Dendritic cell treated with granulocyte-macrophage colony-stimulating factor and Interleukin-4, amounts not matched to agents 40 ng/mL and 50 ng/mL, for 4 days (primary cell): ENCODE data around the gene FAM227B.

Experiments
- H3K27ac Mint-ChIP-seq: one replicate; pipeline ENCODE4 v1.8.0; 2022; ENCODE audit warnings: mild to moderate bottlenecking, mixed read lengths
- H3K27me3 Mint-ChIP-seq: one replicate; pipeline ENCODE4 v1.8.0; 2022; ENCODE audit warnings: mild to moderate bottlenecking, mixed read lengths
- H3K36me3 Mint-ChIP-seq: one replicate; pipeline ENCODE4 v1.8.0; 2022; ENCODE audit warnings: low read depth, mixed read lengths
- H3K4me1 Mint-ChIP-seq: one replicate; pipeline ENCODE4 v1.8.0; 2022; ENCODE audit warnings: low read depth, mixed read lengths
- H3K4me3 Mint-ChIP-seq: one replicate; pipeline ENCODE4 v1.8.0; 2022; ENCODE audit warnings: mild to moderate bottlenecking, moderate library complexity, mixed read lengths
- H3K9me3 Mint-ChIP-seq: one replicate; pipeline ENCODE4 v1.8.0; 2022; ENCODE audit warnings: mixed read lengths
- intact Hi-C: fragments of 100-400 bp; cut with micrococcal nuclease; formaldehyde crosslinking; loops from one replicate; pipeline ENCODE4 v1.15.0; 2022

FAM227B gene

GRCh38 chr15:49435174-49435573, 185.4 kb downstream of the FAM227B start:
- H3K4me3 Mint-ChIP-seq = no peak overlapping the region
- no peaks in the 10 kb centered on the region for H3K36me3 Mint-ChIP-seq
- no peaks in the 10 kb centered on the region for H3K9me3 Mint-ChIP-seq
- no peaks in the 10 kb centered on the region for H3K27me3 Mint-ChIP-seq
- H3K4me1 Mint-ChIP-seq = peaks cover 17% of the 10 kb centered on the region
- intact Hi-C loops = no loop called here
- no peak overlapping the region for H3K27ac Mint-ChIP-seq

DNA sequence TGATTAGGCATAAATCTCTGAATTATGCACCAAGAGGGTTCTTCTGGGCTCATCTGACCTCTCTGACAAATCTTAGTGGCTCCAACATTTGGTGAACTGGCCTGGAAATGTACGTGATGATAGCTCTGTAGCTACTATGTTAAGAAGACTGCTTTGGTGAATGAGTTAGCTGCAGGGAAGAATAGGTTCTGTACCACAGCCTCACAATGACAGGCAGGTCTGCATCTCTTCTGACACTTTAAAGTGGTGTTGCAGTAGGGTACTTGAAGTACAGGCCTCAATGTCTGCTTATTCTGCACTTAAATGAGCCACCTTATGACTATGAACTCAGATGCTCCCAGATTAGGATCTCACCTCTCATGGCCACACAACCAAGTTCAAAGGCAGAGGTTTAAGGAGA, 190.6 kb downstream of the FAM227B start:
- no peaks in the 10 kb centered on the region for H3K27me3 Mint-ChIP-seq
- H3K9me3 Mint-ChIP-seq = no peaks in the 10 kb centered on the region
- H3K36me3 Mint-ChIP-seq = no peaks in the 10 kb centered on the region
- intact Hi-C loops = no loop called here
- H3K27ac Mint-ChIP-seq = no peak overlapping the region
- no peaks in the 10 kb centered on the region for H3K4me1 Mint-ChIP-seq
- no peak overlapping the region for H3K4me3 Mint-ChIP-seq

DNA sequence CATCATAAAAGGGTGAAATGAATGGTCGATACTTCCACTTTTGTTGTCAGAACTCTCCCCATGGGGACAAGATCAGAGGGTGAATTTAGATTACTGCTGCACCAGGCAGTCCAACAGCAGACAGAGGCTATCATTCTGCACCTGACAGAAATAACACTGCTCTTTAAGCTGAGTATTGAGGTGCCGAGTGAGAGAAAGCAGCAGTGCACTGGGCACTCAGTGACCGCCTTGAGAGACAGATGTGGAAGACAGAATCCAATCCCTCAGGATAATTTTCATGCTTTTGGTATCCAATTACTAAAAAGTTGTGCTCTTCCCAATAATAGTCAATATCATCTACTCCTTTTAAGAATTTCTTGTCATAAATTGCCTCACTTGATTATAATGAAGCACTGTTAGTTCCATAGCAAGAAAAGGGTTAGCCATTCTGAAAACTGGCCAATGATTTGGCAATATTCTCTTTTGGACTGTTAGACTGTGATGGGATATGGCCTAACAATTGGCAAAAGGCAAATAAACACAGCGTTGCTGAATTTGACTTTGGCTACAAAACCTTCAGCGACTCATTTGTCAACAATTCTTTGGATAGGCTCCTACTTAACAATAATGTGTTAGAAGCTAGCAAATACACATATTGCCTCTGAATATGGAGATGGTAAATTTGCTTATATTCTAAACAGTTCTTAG, 192.1 kb downstream of the FAM227B start:
- intact Hi-C loops = no loop called here
- no peak overlapping the region for H3K4me3 Mint-ChIP-seq
- no peaks in the 10 kb centered on the region for H3K27me3 Mint-ChIP-seq
- H3K9me3 Mint-ChIP-seq = no peaks in the 10 kb centered on the region
- H3K4me1 Mint-ChIP-seq = no peaks in the 10 kb centered on the region
- H3K36me3 Mint-ChIP-seq = no peaks in the 10 kb centered on the region
- no peak overlapping the region for H3K27ac Mint-ChIP-seq

- no peak overlapping the region for H3K27ac Mint-ChIP-seq
- no peaks in the 10 kb centered on the region for H3K36me3 Mint-ChIP-seq
- H3K4me1 Mint-ChIP-seq = no peaks in the 10 kb centered on the region
- no peaks in the 10 kb centered on the region for H3K9me3 Mint-ChIP-seq
- H3K4me3 Mint-ChIP-seq = no peak overlapping the region
- no peaks in the 10 kb centered on the region for H3K27me3 Mint-ChIP-seq
- intact Hi-C loops = no loop called here
Observed at GRCh38 chr15:49427372-49427771, 193.2 kb downstream of the FAM227B start.

DNA sequence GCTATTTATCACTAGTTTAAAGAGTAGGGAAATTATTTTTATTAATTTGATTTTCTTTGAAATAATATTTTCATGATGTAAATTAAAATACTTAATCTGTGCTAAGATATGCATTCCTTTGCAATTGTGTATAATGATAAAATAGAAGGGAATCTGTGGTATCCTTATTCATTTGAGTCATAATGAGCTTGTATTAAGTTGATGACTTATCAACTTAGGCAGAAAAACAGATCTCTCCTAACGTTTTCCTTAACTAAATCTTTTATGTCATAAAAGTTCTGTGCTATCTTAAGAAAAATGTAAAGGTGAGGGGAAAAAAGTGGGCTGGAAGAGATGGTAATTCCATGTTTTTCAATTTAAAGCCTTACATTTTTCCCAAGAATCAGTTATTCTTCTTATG, 195.7 kb downstream of the FAM227B start:
- no peaks in the 10 kb centered on the region for H3K36me3 Mint-ChIP-seq
- no peak overlapping the region for H3K4me3 Mint-ChIP-seq
- intact Hi-C loops = loop anchor here (5.0 kb wide), 2 partner anchors 378 to 563 kb away; partner anchors contain the start of gene SECISBP2L
- no peaks in the 10 kb centered on the region for H3K27me3 Mint-ChIP-seq
- H3K9me3 Mint-ChIP-seq = peaks cover 8% of the 10 kb centered on the region
- H3K4me1 Mint-ChIP-seq = no peaks in the 10 kb centered on the region
- no peak overlapping the region for H3K27ac Mint-ChIP-seq

GRCh38 chr15:49423901-49424550, 196.6 kb downstream of the FAM227B start:
- no peak overlapping the region for H3K4me3 Mint-ChIP-seq
- H3K27ac Mint-ChIP-seq = no peak overlapping the region
- H3K9me3 Mint-ChIP-seq = peaks cover 8% of the 10 kb centered on the region
- no peaks in the 10 kb centered on the region for H3K36me3 Mint-ChIP-seq
- no peaks in the 10 kb centered on the region for H3K4me1 Mint-ChIP-seq
- no peaks in the 10 kb centered on the region for H3K27me3 Mint-ChIP-seq
- intact Hi-C loops = loop anchor here (2.0 to 5.0 kb wide), 3 partner anchors 189 to 562 kb away; partner anchors contain the start of gene SECISBP2L

DNA sequence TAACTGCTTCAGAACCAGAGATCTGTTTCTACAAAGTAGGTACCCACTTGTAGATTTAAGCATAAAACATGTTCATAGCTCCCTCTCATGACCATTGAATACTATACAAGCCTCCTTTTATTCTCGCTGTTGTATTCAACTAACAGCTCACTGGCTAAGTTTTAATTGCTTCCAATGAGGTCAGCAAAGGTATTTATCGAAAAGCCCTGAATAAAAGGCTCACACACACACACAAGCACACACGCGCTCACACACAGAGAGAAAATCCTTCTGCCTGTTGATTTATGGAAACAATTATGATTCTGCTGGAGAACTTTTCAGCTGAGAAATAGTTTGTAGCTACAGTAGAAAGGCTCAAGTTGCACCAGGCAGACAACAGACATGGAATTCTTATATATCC, 197.6 kb downstream of the FAM227B start, which contains the start of gene FGF7:
TSS of gene FGF7 (plus strand) at position 222 of the 400 bp plus-strand sequence. CDS start 1,056 bp downstream, outside the sequence.
- Mint-ChIP-seq H3K27ac (no peak within 1 kb of the TSS), H3K9me3 (peaks cover 8% of the 10 kb centered on the region), H3K4me1 (no peaks in the 10 kb centered on the region), H3K4me3 (no peak within 1 kb of the TSS), H3K27me3 (no peaks in the 10 kb centered on the region), H3K36me3 (no peaks in the 10 kb centered on the region)
- intact Hi-C loops = loop anchor here (2.0 to 5.0 kb wide), 3 partner anchors 188 to 561 kb away; partner anchors contain the start of gene SECISBP2L

- Mint-ChIP-seq H3K4me1 (no peaks in the 10 kb centered on the region), H3K9me3 (peaks cover 8% of the 10 kb centered on the region), H3K36me3 (no peaks in the 10 kb centered on the region), H3K27me3 (no peaks in the 10 kb centered on the region), H3K27ac (no peak overlapping the region), H3K4me3 (no peak overlapping the region)
- intact Hi-C loops = loop anchor here (2.0 to 5.0 kb wide), 3 partner anchors 187 to 560 kb away; partner anchors contain the start of gene SECISBP2L
Observed at GRCh38 chr15:49421991-49422390, 198.6 kb downstream of the FAM227B start.

DNA sequence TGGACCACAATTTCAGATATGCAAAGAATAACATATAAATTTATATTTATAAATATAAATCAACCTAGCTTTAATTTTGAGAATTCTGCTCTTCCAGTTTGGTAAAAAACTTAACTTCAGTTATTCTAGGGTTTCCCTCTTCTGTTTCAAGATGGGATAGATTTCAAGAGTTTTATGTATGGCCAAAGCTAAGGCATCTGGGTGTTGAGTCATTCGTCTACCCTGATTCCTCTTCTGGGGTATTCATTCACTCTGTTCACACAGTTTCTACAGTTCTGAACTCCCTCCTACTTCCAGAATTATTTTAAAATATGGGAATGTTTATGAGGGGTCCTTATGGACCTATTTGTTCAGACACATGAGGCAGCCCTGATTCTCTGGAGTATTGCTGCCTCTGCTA, 201.8 kb downstream of the FAM227B start:
- H3K9me3 Mint-ChIP-seq = peaks cover 8% of the 10 kb centered on the region
- H3K4me3 Mint-ChIP-seq = no peak overlapping the region
- intact Hi-C loops = no loop called here
- no peaks in the 10 kb centered on the region for H3K27me3 Mint-ChIP-seq
- H3K36me3 Mint-ChIP-seq = no peaks in the 10 kb centered on the region
- H3K27ac Mint-ChIP-seq = no peak overlapping the region
- H3K4me1 Mint-ChIP-seq = no peaks in the 10 kb centered on the region

GRCh38 chr15:49415638-49416037, 205.0 kb downstream of the FAM227B start:
- no peak overlapping the region for H3K4me3 Mint-ChIP-seq
- H3K27me3 Mint-ChIP-seq = no peaks in the 10 kb centered on the region
- H3K36me3 Mint-ChIP-seq = no peaks in the 10 kb centered on the region
- H3K4me1 Mint-ChIP-seq = no peaks in the 10 kb centered on the region
- H3K9me3 Mint-ChIP-seq = peaks cover 10% of the 10 kb centered on the region
- H3K27ac Mint-ChIP-seq = no peak overlapping the region
- intact Hi-C loops = no loop called here

- no peak overlapping the region for H3K27ac Mint-ChIP-seq
- H3K36me3 Mint-ChIP-seq = no peaks in the 10 kb centered on the region
Observed at GRCh38 chr15:49415149-49415548, 205.5 kb downstream of the FAM227B start.

GRCh38 chr15:49412797-49413196, 207.8 kb downstream of the FAM227B start:
- Mint-ChIP-seq H3K4me3 (no peak overlapping the region), H3K4me1 (no peaks in the 10 kb centered on the region), H3K36me3 (no peaks in the 10 kb centered on the region), H3K9me3 (peaks cover 10% of the 10 kb centered on the region), H3K27ac (no peak overlapping the region), H3K27me3 (no peaks in the 10 kb centered on the region)
- intact Hi-C loops = no loop called here

More at GRCh38 chr15:49415149-49415548, 205.5 kb downstream of the FAM227B start:
- intact Hi-C loops = no loop called here
- Mint-ChIP-seq H3K4me1 (no peaks in the 10 kb centered on the region), H3K4me3 (no peak overlapping the region), H3K9me3 (peaks cover 10% of the 10 kb centered on the region), H3K27me3 (no peaks in the 10 kb centered on the region)

DNA sequence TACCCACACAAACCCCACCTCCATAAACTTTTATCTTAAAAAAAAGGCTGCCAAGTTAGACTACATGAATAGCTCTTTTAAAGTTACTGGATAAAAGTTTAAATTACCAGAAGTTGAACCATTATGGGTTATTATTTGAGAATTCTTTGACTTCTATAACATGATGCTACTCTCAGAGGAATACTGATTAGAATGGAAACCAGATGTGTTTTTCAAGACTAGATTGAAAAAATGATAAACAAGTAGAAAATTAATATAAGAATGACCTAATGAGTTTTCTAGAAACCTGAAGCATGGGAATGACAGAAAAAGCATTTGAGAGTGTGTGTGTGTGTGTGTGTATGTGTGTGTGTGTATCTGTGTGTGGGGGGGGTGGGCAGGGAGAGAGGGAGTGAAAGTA, 210.0 kb downstream of the FAM227B start:
- no peaks in the 10 kb centered on the region for H3K36me3 Mint-ChIP-seq
- intact Hi-C loops = no loop called here
- no peak overlapping the region for H3K27ac Mint-ChIP-seq
- H3K27me3 Mint-ChIP-seq = no peaks in the 10 kb centered on the region
- no peaks in the 10 kb centered on the region for H3K4me1 Mint-ChIP-seq
- H3K4me3 Mint-ChIP-seq = no peak overlapping the region
- H3K9me3 Mint-ChIP-seq = peaks cover 10% of the 10 kb centered on the region

- no peaks in the 10 kb centered on the region for H3K4me1 Mint-ChIP-seq
- intact Hi-C loops = no loop called here
- H3K27me3 Mint-ChIP-seq = no peaks in the 10 kb centered on the region
- H3K36me3 Mint-ChIP-seq = no peaks in the 10 kb centered on the region
- no peak overlapping the region for H3K4me3 Mint-ChIP-seq
- no peak overlapping the region for H3K27ac Mint-ChIP-seq
- H3K9me3 Mint-ChIP-seq = no peaks in the 10 kb centered on the region
Observed at GRCh38 chr15:49406352-49407118, 214.1 kb downstream of the FAM227B start.
